Measurements from ENCODE around the gene BHLHA9.

GRCh38 chr17:1227365-1227764, 42.9 kb upstream of the BHLHA9 start:
- TF ChIP-seq CTCF (IDR thresholded peaks at IDR 0.05) (no peak), POLR2A (IDR thresholded peaks at IDR 0.05) (no peak)
